Keratinocyte (primary cell): ENCODE data around the gene ABHD8. TPM values are rescaled to one million over a fixed set of nuclear protein-coding genes. Genes with fewer than 3 reads are reported as not detected.

Source experiments
- DNase-seq: peaks from one replicate; pipeline ENCODE4 v3.0.0-alpha.2; 2011; ENCODE audit warnings: low read depth, missing footprints, low spot score
- FAIRE-seq: peaks from 2 replicates; lab custom pipeline; 2011; peaks lifted over from hg19 to GRCh38; lab: Jason Lieb, UNC
- H2AFZ ChIP-seq: 2 replicates; pipeline ENCODE4 v1.6.0; 2012; ENCODE audit warnings: low read length, control low read depth, inconsistent platforms; ENCODE audit not compliant: control insufficient read depth
- H3K27ac ChIP-seq: 2 replicates; pipeline ENCODE4 v1.5.1; 2011; ENCODE audit warnings: low read length; ENCODE audit not compliant: control insufficient read depth, insufficient read depth
- H3K27me3 ChIP-seq: 3 replicates; pipeline ENCODE4 v1.6.0; 2011; ENCODE audit warnings: low read length; ENCODE audit not compliant: control insufficient read depth, insufficient read depth; ENCODE audit errors: extremely low read depth
- H3K36me3 ChIP-seq, 2 experiments: 2 replicates in 1 of 2; 3 replicates in 1 of 2; pipeline ENCODE4 v1.5.1; 2011; ENCODE audit warnings: low read length in 2 of 2, mild to moderate bottlenecking in 1 of 2; ENCODE audit not compliant: control insufficient read depth in 2 of 2, insufficient read depth in 2 of 2; ENCODE audit errors: extremely low read depth in 1 of 2
- H3K4me1 ChIP-seq: 3 replicates; pipeline ENCODE4 v1.5.1; 2011; ENCODE audit warnings: low read length; ENCODE audit not compliant: control insufficient read depth, insufficient read depth; ENCODE audit errors: extremely low read depth
- H3K4me2 ChIP-seq: 3 replicates; pipeline ENCODE4 v1.6.0; 2011; ENCODE audit warnings: low read depth, low read length; ENCODE audit not compliant: control insufficient read depth, insufficient read depth; ENCODE audit errors: extremely low read depth
- H3K4me3 ChIP-seq, 3 experiments: fragments of 200-600 bp in 1 of 3; sonication (generic) in 1 of 3; 2 replicates in 2 of 3; 3 replicates in 1 of 3; pipeline ENCODE4 v1.5.1; 2011 to 2016; ENCODE audit warnings: low read length in 3 of 3, mild to moderate bottlenecking in 3 of 3, control low read depth in 2 of 3, inconsistent platforms in 1 of 3, low read depth in 1 of 3, mixed read lengths in 1 of 3, mixed run types in 1 of 3, moderate library complexity in 1 of 3; ENCODE audit not compliant: control insufficient read depth in 2 of 3, insufficient read depth in 2 of 3; ENCODE audit errors: extremely low read depth in 1 of 3
- H3K79me2 ChIP-seq: 2 replicates; pipeline ENCODE4 v1.6.0; 2012; ENCODE audit warnings: low read length; ENCODE audit not compliant: control insufficient read depth, insufficient read depth
- H3K9ac ChIP-seq: 3 replicates; pipeline ENCODE4 v1.6.0; 2011; ENCODE audit warnings: low read length; ENCODE audit not compliant: control insufficient read depth, insufficient read depth; ENCODE audit errors: extremely low read depth
- H3K9me1 ChIP-seq: 3 replicates; pipeline ENCODE4 v1.6.0; 2011; ENCODE audit warnings: low read length; ENCODE audit not compliant: control insufficient read depth, insufficient read depth; ENCODE audit errors: extremely low read depth
- H3K9me3 ChIP-seq: 2 replicates; pipeline ENCODE4 v1.5.1; 2012; ENCODE audit warnings: low read depth, low read length; ENCODE audit not compliant: control insufficient read depth
- H4K20me1 ChIP-seq: 3 replicates; pipeline ENCODE4 v1.6.0; 2011; ENCODE audit warnings: low read length; ENCODE audit not compliant: control insufficient read depth, insufficient read depth; ENCODE audit errors: extremely low read depth
- CTCF ChIP-seq, 3 experiments: IDR thresholded peaks in 1 of 3; conservative IDR thresholded peaks in 1 of 3; optimal IDR thresholded peaks in 1 of 3; 2 replicates in 2 of 3; 3 replicates in 1 of 3; pipeline versions ENCODE3 to v1.5.1; 2011; ENCODE audit warnings: low read length in 3 of 3, mild to moderate bottlenecking in 3 of 3, moderate library complexity in 2 of 3, control low read depth in 1 of 3, inconsistent platforms in 1 of 3; ENCODE audit not compliant: insufficient read depth in 2 of 3; ENCODE audit errors: extremely low read depth in 1 of 3
- EZH2 ChIP-seq: IDR thresholded peaks from one replicate; pipeline ENCODE4 v1.6.1; 2012; ENCODE audit warnings: inconsistent platforms, mild to moderate bottlenecking, low read length, moderate library complexity
- dilution Hi-C: fragments of 300-500 bp; cut with MboI; formaldehyde crosslinking; loops from one replicate; pipeline ENCODE4 v1.7.0; 2020; ENCODE audit warnings: low sequenced_read_pairs; ENCODE audit not compliant: extremely low pct_ligation_motif_present
- polyA plus RNA-seq, 5 experiments: library from polyadenylated mRNA; depleted of rRNA in 3 of 5; stranded (reverse) in 3 of 5; stranded (forward) in 1 of 5; unstranded in 1 of 5; fragments of >200 nt; gene quantifications; 1 replicate in 1 of 5; 2 replicates in 3 of 5; 3 replicates in 1 of 5; pipeline versions ENCODE4 v1.2.1 to v1.2.3, GENCODE V29; 2011 to 2012; ENCODE audit warnings: missing spikeins in 2 of 5, low read depth in 1 of 5, low replicate concordance in 1 of 5

The ABHD8 gene
- polyA plus RNA-seq, 1 donor (not counting 4 experiments of a cell fraction or from before 2014, with no cell fraction given) = 4.1 TPM

GRCh38 chr19:17319473-17320238, 16.4 kb upstream of the ABHD8 start:
- no peak overlapping the region for H3K4me2 ChIP-seq
- DNase-seq (no peak), FAIRE-seq (no peak)
- H3K9me3 ChIP-seq = no peaks in the 10 kb centered on the region
- no peaks in the 10 kb centered on the region for H3K27me3 ChIP-seq
- H3K79me2 ChIP-seq = peaks cover under 1% of the 10 kb centered on the region
- H3K9ac ChIP-seq = no peak overlapping the region
- no peak for TF ChIP-seq EZH2
- no peak for TF ChIP-seq CTCF (optimal IDR thresholded peaks at IDR 0.05 in 1 of 3, IDR thresholded peaks at IDR 0.05 in 1 of 3, conservative IDR thresholded peaks at IDR 0.05 in 1 of 3; ENCODE audit: extremely low read depth in 1 of 3, insufficient read depth in 2 of 3, low read length in 3 of 3)
- H3K4me3 ChIP-seq = no peak overlapping the region
- H3K9me1 ChIP-seq = no peaks in the 10 kb centered on the region
- no peak overlapping the region for H2AFZ ChIP-seq
- dilution Hi-C loops = no loop called here
- H3K27ac ChIP-seq = no peak overlapping the region
- no peaks in the 10 kb centered on the region for H4K20me1 ChIP-seq
- H3K36me3 ChIP-seq = peaks cover 24 to 30% of the 10 kb centered on the region in 2 experiments
- no peaks in the 10 kb centered on the region for H3K4me1 ChIP-seq

- Histone ChIP-seq H2AFZ (no peak overlapping the region), H3K4me2 (no peak overlapping the region), H3K4me3 (no peak overlapping the region), H3K79me2 (peaks cover 7% of the 10 kb centered on the region), H3K9ac (no peak overlapping the region), H3K9me3 (no peaks in the 10 kb centered on the region), H4K20me1 (no peaks in the 10 kb centered on the region), H3K36me3 (peaks cover 31 to 36% of the 10 kb centered on the region in 2 experiments), H3K27me3 (no peaks in the 10 kb centered on the region), H3K9me1 (no peaks in the 10 kb centered on the region), H3K4me1 (no peaks in the 10 kb centered on the region), H3K27ac (no peak overlapping the region)
- no peak for TF ChIP-seq CTCF (optimal IDR thresholded peaks at IDR 0.05 in 1 of 3, IDR thresholded peaks at IDR 0.05 in 1 of 3, conservative IDR thresholded peaks at IDR 0.05 in 1 of 3; ENCODE audit: extremely low read depth in 1 of 3, insufficient read depth in 2 of 3, low read length in 3 of 3)
- TF ChIP-seq EZH2 = no peak
- FAIRE-seq (no peak), DNase-seq (no peak)
- dilution Hi-C loops = no loop called here
These were observed 15.7 kb upstream of the ABHD8 start for GRCh38 chr19:17318966-17319365.
